ENCODE data around the gene NSUN4.

NSUN4 gene

DNA sequence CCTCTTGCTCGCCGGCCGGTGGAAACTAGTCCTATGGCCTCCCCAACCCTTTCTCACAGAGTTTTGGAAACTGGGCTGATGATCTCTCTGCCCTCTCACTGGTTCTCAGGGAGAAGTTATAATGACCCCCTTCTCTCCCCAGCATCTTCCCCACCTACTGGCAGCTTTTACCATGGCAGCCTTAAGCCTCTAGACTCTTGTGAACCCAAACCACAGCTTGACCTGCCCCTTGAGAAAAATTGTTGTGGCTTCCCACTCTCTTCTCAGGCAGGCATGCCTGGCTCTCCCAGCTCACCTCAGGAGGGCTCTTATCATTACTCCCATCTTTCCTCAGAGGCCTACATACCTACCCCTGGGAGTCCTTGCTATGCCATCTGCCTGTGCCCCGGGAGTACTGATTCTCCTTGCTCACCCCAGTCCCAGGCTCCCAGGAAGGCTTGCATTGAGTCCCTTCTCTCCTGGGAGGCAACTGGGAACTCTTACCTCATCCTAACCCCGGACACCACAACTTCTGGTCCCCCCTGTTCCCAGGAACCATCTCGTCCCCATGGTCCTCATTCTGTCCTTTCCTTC lies 1.6 kb downstream of the NSUN4 start:
- no peak for DNase-seq (ENCODE audit: low read depth, low spot score)
- ChIA-PET POLR2A (interaction anchor here (1.0 kb wide), 1 partner anchor 39 kb away, joined by 5 read pairs; the partner anchor contains the start of genes LRRC41 and UQCRH), CTCF (interaction anchor here (1.0 to 9.7 kb wide), 9 partner anchors 7 to 97 kb away, joined by 3 to 71 read pairs (median 7); no protein-coding TSS in a partner anchor)
- TF ChIP-seq, protein P1, sequence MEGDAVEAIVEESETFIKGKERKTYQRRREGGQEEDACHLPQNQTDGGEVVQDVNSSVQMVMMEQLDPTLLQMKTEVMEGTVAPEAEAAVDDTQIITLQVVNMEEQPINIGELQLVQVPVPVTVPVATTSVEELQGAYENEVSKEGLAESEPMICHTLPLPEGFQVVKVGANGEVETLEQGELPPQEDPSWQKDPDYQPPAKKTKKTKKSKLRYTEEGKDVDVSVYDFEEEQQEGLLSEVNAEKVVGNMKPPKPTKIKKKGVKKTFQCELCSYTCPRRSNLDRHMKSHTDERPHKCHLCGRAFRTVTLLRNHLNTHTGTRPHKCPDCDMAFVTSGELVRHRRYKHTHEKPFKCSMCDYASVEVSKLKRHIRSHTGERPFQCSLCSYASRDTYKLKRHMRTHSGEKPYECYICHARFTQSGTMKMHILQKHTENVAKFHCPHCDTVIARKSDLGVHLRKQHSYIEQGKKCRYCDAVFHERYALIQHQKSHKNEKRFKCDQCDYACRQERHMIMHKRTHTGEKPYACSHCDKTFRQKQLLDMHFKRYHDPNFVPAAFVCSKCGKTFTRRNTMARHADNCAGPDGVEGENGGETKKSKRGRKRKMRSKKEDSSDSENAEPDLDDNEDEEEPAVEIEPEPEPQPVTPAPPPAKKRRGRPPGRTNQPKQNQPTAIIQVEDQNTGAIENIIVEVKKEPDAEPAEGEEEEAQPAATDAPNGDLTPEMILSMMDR (IDR thresholded peaks at IDR 0.05; ENCODE audit: insufficient read depth, low read length, missing control alignments), result peak; percentile 20
- H3K4me3 ChIP-seq (ENCODE audit: low read depth, low read length), result no peak overlapping the region; the same call in 1 of the 2 replicates

DNA sequence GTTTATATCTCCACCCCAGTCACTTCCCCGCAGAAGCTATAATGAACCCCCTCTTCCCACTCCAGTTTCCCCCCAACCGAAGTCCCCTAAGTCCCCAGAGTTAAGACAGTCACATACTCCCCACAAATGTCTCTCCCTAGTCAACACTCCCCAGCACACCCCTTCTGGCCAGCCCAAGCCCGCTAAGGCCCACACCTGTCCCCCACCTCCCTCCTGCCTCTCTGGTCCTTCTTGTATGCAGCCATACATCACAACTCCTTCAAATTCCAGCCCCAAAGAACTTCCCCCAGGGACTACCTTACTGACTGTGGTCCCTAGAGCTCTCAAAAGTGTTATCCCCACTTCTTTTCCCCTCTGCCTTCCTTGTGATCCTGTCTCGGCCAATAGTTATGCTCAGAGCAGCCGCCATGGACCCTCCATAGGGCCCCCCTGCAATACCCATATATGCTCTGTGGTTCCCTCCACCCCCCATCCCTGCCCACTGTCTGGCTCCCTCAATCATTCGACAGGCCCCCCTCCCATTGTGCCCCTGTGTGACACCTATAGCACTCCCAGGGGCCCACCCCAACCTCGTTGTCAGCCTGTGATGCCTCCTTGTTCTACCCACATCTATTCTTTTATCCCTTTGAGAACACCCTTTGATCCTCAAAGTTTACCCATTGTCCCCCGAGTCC lies 2.2 kb downstream of the NSUN4 start:
- TF ChIP-seq, protein P1 (IDR thresholded peaks at IDR 0.05; ENCODE audit: insufficient read depth, low read length, missing control alignments), result no peak
- no peak for DNase-seq (ENCODE audit: low read depth, low spot score)
- no peak overlapping the region for H3K4me3 ChIP-seq (ENCODE audit: low read depth, low read length)
- CTCF ChIA-PET, result interaction anchor here (1.0 to 9.7 kb wide), 6 partner anchors 8 to 96 kb away, joined by 3 to 71 read pairs (median 10); no protein-coding TSS in a partner anchor
- POLR2A ChIA-PET, result no interaction called here

DNA sequence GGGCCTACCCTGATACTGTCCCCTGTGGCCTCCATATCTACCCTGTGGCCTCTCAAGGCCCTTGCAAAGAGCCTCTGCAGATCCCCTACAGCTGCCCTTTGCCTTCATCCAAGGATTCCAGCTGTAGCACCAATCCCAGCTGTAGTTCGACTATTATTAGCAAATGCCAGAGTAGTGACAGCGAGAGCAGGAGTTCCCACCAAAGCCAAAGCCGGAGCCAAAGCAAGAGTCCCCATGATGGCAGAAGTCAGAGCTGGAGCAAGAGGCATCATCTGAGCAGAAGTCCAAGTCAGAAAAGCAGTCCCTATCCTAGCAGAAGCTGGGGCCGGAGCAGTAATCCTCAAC lies 2.7 kb downstream of the NSUN4 start:
- DNase-seq (ENCODE audit: low read depth, low spot score), result no peak
- POLR2A ChIA-PET, result no interaction called here
- CTCF ChIA-PET, result interaction anchor here (0.6 to 9.7 kb wide), 5 partner anchors 8 to 98 kb away, joined by 3 to 71 read pairs (median 5); no protein-coding TSS in a partner anchor
- no peak overlapping the region for H3K4me3 ChIP-seq (ENCODE audit: low read depth, low read length)
- TF ChIP-seq, protein P1 (IDR thresholded peaks at IDR 0.05; ENCODE audit: insufficient read depth, low read length, missing control alignments), result no peak

DNA sequence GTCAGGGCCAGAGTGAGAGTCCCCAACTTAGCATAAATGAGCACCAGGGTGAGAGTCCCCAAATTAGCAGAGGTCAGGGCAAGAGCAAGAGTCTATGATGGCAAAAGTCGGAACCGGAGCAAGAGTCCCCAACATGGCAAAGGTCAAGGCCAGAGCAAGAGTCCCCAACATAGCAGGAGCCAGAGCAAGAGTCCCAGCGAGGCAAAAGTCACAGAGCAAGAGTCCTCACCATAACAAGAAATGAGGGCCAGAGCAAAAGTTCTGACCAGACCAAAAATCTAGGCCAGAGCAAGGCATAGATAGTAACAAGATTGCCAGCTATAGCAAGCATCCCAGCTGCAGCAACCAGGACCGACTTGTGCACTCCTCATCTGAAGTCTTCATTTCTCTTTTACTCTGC lies 3.1 kb downstream of the NSUN4 start:
- DNase-seq (ENCODE audit: low read depth, low spot score), result no peak
- POLR2A ChIA-PET, result no interaction called here

DNA sequence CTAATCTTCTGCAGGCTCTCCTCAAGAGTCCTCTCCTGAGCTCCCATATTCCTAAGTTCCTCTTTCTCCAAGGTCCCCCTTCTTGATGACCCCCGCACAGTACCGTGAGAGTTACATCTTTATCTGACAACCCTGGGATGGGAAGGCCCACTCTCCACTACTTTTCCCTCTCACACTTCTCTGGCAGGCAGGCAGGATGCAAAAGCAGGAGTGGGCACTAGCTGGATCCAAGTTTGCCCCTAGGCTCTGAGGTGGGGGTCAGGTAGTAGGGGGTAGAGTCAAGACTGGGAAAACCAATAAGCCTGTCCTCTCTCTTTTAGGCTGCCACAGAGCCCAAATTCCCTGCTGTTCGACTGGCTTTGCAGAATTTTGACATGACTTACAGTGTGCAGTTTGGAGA lies 3.9 kb downstream of the NSUN4 start:
- TF ChIP-seq, protein P1 (IDR thresholded peaks at IDR 0.05; ENCODE audit: insufficient read depth, low read length, missing control alignments), result no peak
- DNase-seq (ENCODE audit: low read depth, low spot score), result no peak
- POLR2A ChIA-PET, result no interaction called here
- H3K4me3 ChIP-seq (ENCODE audit: low read depth, low read length), result no peak overlapping the region
- CTCF ChIA-PET, result interaction anchor here (1.0 to 9.7 kb wide), 6 partner anchors 9 to 120 kb away, joined by 4 to 96 read pairs (median 6); partner anchors contain the start of gene RAD54L

More for the DNA sequence above, 3.1 kb downstream of the NSUN4 start:
- CTCF ChIA-PET, result interaction anchor here (0.6 to 9.7 kb wide), 6 partner anchors 9 to 119 kb away, joined by 3 to 71 read pairs (median 4); no protein-coding TSS in a partner anchor
- TF ChIP-seq, protein P1 (IDR thresholded peaks at IDR 0.05; ENCODE audit: insufficient read depth, low read length, missing control alignments), result no peak
- no peak overlapping the region for H3K4me3 ChIP-seq (ENCODE audit: low read depth, low read length)

DNA sequence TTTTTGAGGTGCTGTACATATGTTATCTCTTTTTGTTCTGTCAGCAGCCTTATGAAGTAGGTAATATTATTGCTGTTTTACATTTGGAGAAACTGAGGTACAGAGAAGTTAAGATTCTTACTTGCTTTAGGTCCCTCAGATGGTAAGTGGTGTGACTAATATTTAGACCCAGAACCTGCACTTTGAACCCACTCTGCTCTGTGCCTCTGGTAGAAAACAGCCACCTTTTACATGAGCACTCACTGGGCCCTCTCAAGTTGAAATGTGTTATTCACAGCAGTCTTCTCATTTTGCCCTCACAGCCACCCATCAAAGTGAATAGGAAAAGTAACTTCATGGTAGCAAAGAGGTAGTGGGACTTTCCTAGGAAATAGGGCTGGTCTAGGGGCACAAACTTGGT lies 4.7 kb downstream of the NSUN4 start:
- CTCF ChIA-PET, result interaction anchor here (1.6 to 9.7 kb wide), 4 partner anchors 10 to 121 kb away, joined by 3 to 96 read pairs (median 50); partner anchors contain the start of gene RAD54L
- POLR2A ChIA-PET, result interaction anchor here (0.7 kb wide), 1 partner anchor 64 kb away, joined by 3 read pairs; no protein-coding TSS in a partner anchor
- TF ChIP-seq, protein P1 (IDR thresholded peaks at IDR 0.05; ENCODE audit: insufficient read depth, low read length, missing control alignments), result no peak
- DNase-seq (ENCODE audit: low read depth, low spot score), result no peak
- H3K4me3 ChIP-seq (ENCODE audit: low read depth, low read length), result no peak overlapping the region
